PC-3 (cell line): ENCODE data around the gene EPB41L2. TPM values are rescaled to one million over a fixed set of nuclear protein-coding genes. Genes with fewer than 3 reads are reported as not detected.

Experiments
- ATAC-seq: fragments of 200-7000 bp; cut with Tn5 transposase; 2 replicates; pipeline ENCODE4 v1.9.1; 2020; ENCODE audit warnings: mild to moderate bottlenecking, moderate library complexity
- BruUV-seq: library from RNA; stranded (reverse); fragments of 400-500 nt; replicated peaks from 2 replicates; lab custom pipeline; 2021; lab: Mats Ljungman, UMichigan
- CTCF ChIA-PET: fragments of 300-600 bp; sonication (Branson Sonifier 250); formaldehyde crosslinking; loops from one replicate; lab custom pipeline; 2022; ENCODE audit warnings: antibody characterized with exemption; lab: Charles Lee
- POLR2A ChIA-PET: fragments of 300-600 bp; sonication (Branson Sonifier 250); formaldehyde crosslinking; loops from one replicate; lab custom pipeline; 2022; ENCODE audit warnings: antibody characterized with exemption; ENCODE audit not compliant: unreplicated experiment; lab: Charles Lee
- DNase-seq: peaks from one replicate; pipeline ENCODE4 v3.0.0-alpha.2; 2015
- H2AFZ ChIP-seq: fragments of 300-600 bp; sonication (generic); 2 replicates; pipeline ENCODE4 v1.6.0; 2016; ENCODE audit warnings: antibody characterized with exemption, low read length
- H3F3A ChIP-seq: fragments of 300-600 bp; sonication (generic); one replicate; pipeline ENCODE4 v1.6.0; 2017; ENCODE audit warnings: antibody characterized with exemption, low read length, control low read depth, mild to moderate bottlenecking; ENCODE audit not compliant: unreplicated experiment
- H3K27ac ChIP-seq: fragments of 300-600 bp; sonication (generic); 2 replicates; pipeline ENCODE4 v1.5.1; 2016; ENCODE audit warnings: mild to moderate bottlenecking, low read length
- H3K27me3 ChIP-seq: fragments of 300-600 bp; sonication (generic); 2 replicates; pipeline ENCODE4 v1.6.1; 2016; ENCODE audit warnings: low read length, mixed read lengths
- H3K36me3 ChIP-seq: fragments of 300-600 bp; sonication (generic); 2 replicates; pipeline ENCODE4 v1.6.1; 2016; ENCODE audit warnings: low read depth, mixed run types, low read length, mixed read lengths
- H3K4me1 ChIP-seq: fragments of 300-600 bp; sonication (generic); 2 replicates; pipeline ENCODE4 v1.5.1; 2016; ENCODE audit warnings: low read length; ENCODE audit not compliant: insufficient read depth
- H3K4me2 ChIP-seq: fragments of 300-600 bp; sonication (generic); 2 replicates; pipeline ENCODE4 v1.6.0; 2016; ENCODE audit warnings: low read length
- H3K4me3 ChIP-seq: fragments of 300-600 bp; sonication (generic); 2 replicates; pipeline ENCODE4 v1.5.1; 2016; ENCODE audit warnings: mild to moderate bottlenecking, low read length, mixed read lengths
- H3K79me2 ChIP-seq: fragments of 300-600 bp; sonication (generic); 2 replicates; pipeline ENCODE4 v1.6.1; 2017; ENCODE audit warnings: low read length, mixed read lengths
- H3K9ac ChIP-seq: fragments of 300-600 bp; sonication (generic); 2 replicates; pipeline ENCODE4 v1.6.0; 2016; ENCODE audit warnings: mild to moderate bottlenecking, low read length
- H3K9me2 ChIP-seq: fragments of 300-600 bp; sonication (generic); replicated peaks from 2 replicates; pipeline ENCODE4 v1.6.1; 2016; ENCODE audit warnings: mixed run types, low read length, mixed read lengths
- H3K9me3 ChIP-seq: fragments of 300-600 bp; sonication (generic); 2 replicates; pipeline ENCODE4 v1.6.1; 2016; ENCODE audit warnings: low read length, mixed read lengths
- H4K20me1 ChIP-seq: fragments of 300-600 bp; sonication (generic); 2 replicates; pipeline ENCODE4 v1.6.1; 2016; ENCODE audit warnings: low read length, mixed read lengths
- CTCF ChIP-seq: fragments of 300-600 bp; sonication (generic); conservative IDR thresholded peaks from 2 replicates; pipeline ENCODE4 v1.5.1; 2017; ENCODE audit warnings: antibody characterized with exemption, low read depth, mild to moderate bottlenecking, low read length
- EZH2 ChIP-seq: fragments of 300-600 bp; sonication (generic); IDR thresholded peaks from one replicate; pipeline ENCODE4 v1.6.1; 2017; ENCODE audit warnings: antibody characterized with exemption, mild to moderate bottlenecking, low read length; ENCODE audit not compliant: unreplicated experiment
- EZH2phosphoT487 ChIP-seq: fragments of 300-600 bp; sonication (generic); IDR thresholded peaks from 2 replicates; pipeline ENCODE4 v1.6.1; 2018; ENCODE audit warnings: mild to moderate bottlenecking, antibody characterized with exemption, low read length, borderline replicate concordance
- intact Hi-C: fragments of 100-400 bp; cut with micrococcal nuclease; formaldehyde crosslinking; loops from 2 replicates; pipeline ENCODE4 v1.9.0; 2023
- total RNA-seq: library from RNA; depleted of rRNA; stranded (reverse); fragments of >200 nt; gene quantifications from 2 replicates; pipeline ENCODE4 v1.2.3, GENCODE V29; 2014

EPB41L2 gene
- total RNA-seq, 1 experiment from 2014 or later = 26.9 TPM

GRCh38 chr6:130893766-130894165 lies 169.3 kb downstream of the EPB41L2 start:
- Histone ChIP-seq H3K27ac (no peak overlapping the region), H3K9me3 (no peaks in the 10 kb centered on the region), H3K4me1 (no peaks in the 10 kb centered on the region), H3K27me3 (no peaks in the 10 kb centered on the region), H3F3A (no peaks in the 10 kb centered on the region), H3K79me2 (no peaks in the 10 kb centered on the region), H3K36me3 (peaks cover 4% of the 10 kb centered on the region; the same call in 1 of the 2 replicates), H3K9ac (no peak overlapping the region), H4K20me1 (no peaks in the 10 kb centered on the region), H3K4me2 (no peak overlapping the region), H3K4me3 (no peak overlapping the region), H2AFZ (no peak overlapping the region), H3K9me2 (no peaks in the 10 kb centered on the region)
- DNase-seq (no peak), ATAC-seq (no peak)
- no TSS peak for BruUV-seq
- no peak for TF ChIP-seq EZH2phosphoT487
- TF ChIP-seq EZH2 = no peak
- no peak for TF ChIP-seq CTCF
- intact Hi-C loops = no loop called here
- CTCF ChIA-PET = no interaction called here
- POLR2A ChIA-PET = no interaction called here

- H4K20me1 ChIP-seq = no peaks in the 10 kb centered on the region
- ChIA-PET CTCF (no interaction called here), POLR2A (no interaction called here)
- H3K27me3 ChIP-seq = no peaks in the 10 kb centered on the region
- H3F3A ChIP-seq = no peaks in the 10 kb centered on the region
- H3K27ac ChIP-seq = no peak overlapping the region
- H3K4me2 ChIP-seq = no peak overlapping the region
- TF ChIP-seq EZH2phosphoT487 (no peak), CTCF (no peak), EZH2 (no peak)
- no peaks in the 10 kb centered on the region for H3K9me2 ChIP-seq
- intact Hi-C loops = no loop called here
- H3K9me3 ChIP-seq = no peaks in the 10 kb centered on the region
- H3K4me1 ChIP-seq = no peaks in the 10 kb centered on the region
- no peak overlapping the region for H2AFZ ChIP-seq
- H3K36me3 ChIP-seq = peaks cover 4% of the 10 kb centered on the region; the same call in 1 of the 2 replicates
- ATAC-seq (no peak), DNase-seq (no peak)
- no TSS peak for BruUV-seq
- H3K4me3 ChIP-seq = no peak overlapping the region
- no peak overlapping the region for H3K9ac ChIP-seq
- no peaks in the 10 kb centered on the region for H3K79me2 ChIP-seq
These were observed 169.8 kb downstream of the EPB41L2 start for GRCh38 chr6:130893277-130893676.

GRCh38 chr6:130890521-130890971 lies 172.5 kb downstream of the EPB41L2 start:
- ATAC-seq (peak; percentile 56), DNase-seq (peak; percentile 11)
- TF ChIP-seq EZH2 = no peak
- TF ChIP-seq CTCF = no peak
- TF ChIP-seq EZH2phosphoT487 = no peak
- H2AFZ ChIP-seq = no peak overlapping the region
- H3K9me2 ChIP-seq = no peaks in the 10 kb centered on the region
- ChIA-PET POLR2A (interaction anchor here (0.6 to 0.7 kb wide), 2 partner anchors 222 to 658 kb away, joined by 3 read pairs; no protein-coding TSS in a partner anchor), CTCF (no interaction called here)
- no peak overlapping the region for H3K4me3 ChIP-seq
- intact Hi-C loops = no loop called here
- no peak overlapping the region for H3K27ac ChIP-seq
- H3K27me3 ChIP-seq = no peaks in the 10 kb centered on the region
- no peaks in the 10 kb centered on the region for H3K79me2 ChIP-seq
- no peak overlapping the region for H3K4me2 ChIP-seq
- no peaks in the 10 kb centered on the region for H3K9me3 ChIP-seq
- no peaks in the 10 kb centered on the region for H3K4me1 ChIP-seq
- H3K36me3 ChIP-seq = peaks cover 4% of the 10 kb centered on the region; the same call in 1 of the 2 replicates
- BruUV-seq = no TSS peak
- H3K9ac ChIP-seq = no peak overlapping the region
- H4K20me1 ChIP-seq = no peaks in the 10 kb centered on the region
- H3F3A ChIP-seq = no peaks in the 10 kb centered on the region
